PC-9 (cell line): ENCODE data around the gene GSTCD. TPM values are rescaled to one million over a fixed set of nuclear protein-coding genes. Genes with fewer than 3 reads are reported as not detected.

Source experiments
- BruUV-seq: library from RNA; stranded (reverse); fragments of 400-500 nt; replicated peaks from 2 replicates; lab custom pipeline; 2021; lab: Mats Ljungman, UMichigan
- CTCF ChIA-PET: fragments of 300-600 bp; sonication (Branson Sonifier 250); formaldehyde crosslinking; loops from one replicate; lab custom pipeline; 2022; ENCODE audit warnings: antibody characterized with exemption; lab: Charles Lee
- POLR2A ChIA-PET: fragments of 300-600 bp; sonication (Branson Sonifier 250); formaldehyde crosslinking; loops from one replicate; lab custom pipeline; 2022; ENCODE audit warnings: antibody characterized with exemption; ENCODE audit not compliant: unreplicated experiment; lab: Charles Lee
- DNase-seq, 2 experiments: peaks; one replicate each; pipeline versions ENCODE4 v3.0.0 to v3.0.0-alpha.2; 2015 to 2022; ENCODE audit warnings: mixed read lengths in 1 of 2
- H2AFZ ChIP-seq: fragments of 200-600 bp; sonication (generic); 2 replicates; pipeline ENCODE4 v1.8.1; 2017; ENCODE audit warnings: antibody characterized with exemption
- H3F3A ChIP-seq: fragments of 200-600 bp; sonication (generic); 2 replicates; pipeline ENCODE4 v1.8.1; 2017; ENCODE audit warnings: antibody characterized with exemption, mild to moderate bottlenecking, low read depth; ENCODE audit not compliant: insufficient read depth
- H3K27ac ChIP-seq: fragments of 200-600 bp; sonication (generic); 2 replicates; pipeline ENCODE4 v1.6.1; 2016; ENCODE audit warnings: mixed run types
- H3K27me3 ChIP-seq: fragments of 200-600 bp; sonication (generic); 2 replicates; pipeline ENCODE4 v1.6.1; 2016; ENCODE audit warnings: low read depth, mixed run types; ENCODE audit not compliant: insufficient read depth
- H3K36me3 ChIP-seq: fragments of 200-600 bp; sonication (generic); 2 replicates; pipeline ENCODE4 v1.6.1; 2016; ENCODE audit warnings: low read depth, mixed run types
- H3K4me1 ChIP-seq: fragments of 200-600 bp; sonication (generic); replicated peaks from 2 replicates; pipeline ENCODE4 v1.6.1; 2016; ENCODE audit warnings: mixed run types; ENCODE audit not compliant: insufficient read depth
- H3K4me2 ChIP-seq: fragments of 200-600 bp; sonication (generic); 2 replicates; pipeline ENCODE4 v1.6.1; 2017; ENCODE audit warnings: mixed run types
- H3K4me3 ChIP-seq: fragments of 200-600 bp; sonication (generic); 2 replicates; pipeline ENCODE4 v1.6.1; 2016; ENCODE audit warnings: mixed run types
- H3K79me2 ChIP-seq: fragments of 200-600 bp; sonication (generic); 2 replicates; pipeline ENCODE4 v1.6.1; 2017; ENCODE audit warnings: low read depth, mixed run types
- H3K9me2 ChIP-seq: fragments of 200-600 bp; sonication (generic); 2 replicates; pipeline ENCODE4 v1.8.1; 2017; ENCODE audit warnings: mild to moderate bottlenecking; ENCODE audit not compliant: insufficient read depth
- H3K9me3 ChIP-seq: fragments of 200-600 bp; sonication (generic); 2 replicates; pipeline ENCODE4 v1.8.1; 2016; ENCODE audit warnings: low read depth; ENCODE audit not compliant: insufficient read depth
- H4K20me1 ChIP-seq: fragments of 200-600 bp; sonication (generic); 2 replicates; pipeline ENCODE4 v1.8.1; 2017; ENCODE audit not compliant: insufficient read depth
- CTCF ChIP-seq: fragments of 200-600 bp; sonication (generic); conservative IDR thresholded peaks from 2 replicates; pipeline ENCODE4 v1.6.1; 2017; ENCODE audit warnings: mixed run types, antibody characterized with exemption, mild to moderate bottlenecking, moderate library complexity
- EZH2 ChIP-seq: fragments of 200-600 bp; sonication (generic); IDR thresholded peaks from 2 replicates; pipeline ENCODE4 v1.8.0; 2017; ENCODE audit warnings: antibody characterized with exemption, low read depth
- intact Hi-C: fragments of 100-400 bp; cut with micrococcal nuclease; formaldehyde crosslinking; loops from one replicate; pipeline ENCODE4 v1.10.0; 2022; ENCODE audit not compliant: unreplicated experiment
- total RNA-seq: library from RNA; stranded (reverse); gene quantifications from 2 replicates; pipeline ENCODE4 v1.2.3, GENCODE V29; 2021

Gene GSTCD
- total RNA-seq, 1 experiment from 2014 or later, result 11.4 TPM

GRCh38 chr4:105714071-105714521 is 5.5 kb downstream of the GSTCD start:
- peaks cover 22% of the 10 kb centered on the region for H3K79me2 ChIP-seq
- intact Hi-C loops, result loop anchor here (2.0 kb wide), 1 partner anchor 193 kb away; no protein-coding TSS in a partner anchor
- H4K20me1 ChIP-seq, result no peaks in the 10 kb centered on the region
- H3K9me2 ChIP-seq, result no peaks in the 10 kb centered on the region
- no peak overlapping the region for H3K27ac ChIP-seq
- CTCF ChIA-PET, result no interaction called here
- H3K4me3 ChIP-seq, result no peak overlapping the region
- H3F3A ChIP-seq, result peaks cover 3% of the 10 kb centered on the region; the same call in 1 of the 2 replicates
- H3K4me1 ChIP-seq, result no peaks in the 10 kb centered on the region
- H3K27me3 ChIP-seq, result no peaks in the 10 kb centered on the region
- no peaks in the 10 kb centered on the region for H3K36me3 ChIP-seq
- TF ChIP-seq CTCF (no peak), EZH2 (no peak)
- no TSS peak for BruUV-seq
- DNase-seq, result no peak
- POLR2A ChIA-PET, result no interaction called here
- H2AFZ ChIP-seq, result no peak overlapping the region
- no peaks in the 10 kb centered on the region for H3K9me3 ChIP-seq
- no peak overlapping the region for H3K4me2 ChIP-seq

GRCh38 chr4:105714932-105715331 is 6.3 kb downstream of the GSTCD start:
- intact Hi-C loops, result loop anchor here (2.0 kb wide), 1 partner anchor 194 kb away; no protein-coding TSS in a partner anchor
- DNase-seq, result no peak
- Histone ChIP-seq H3K27me3 (no peaks in the 10 kb centered on the region), H3K9me3 (no peaks in the 10 kb centered on the region), H3F3A (no peaks in the 10 kb centered on the region), H4K20me1 (no peaks in the 10 kb centered on the region), H3K27ac (no peak overlapping the region), H3K4me2 (no peak overlapping the region), H3K4me1 (no peaks in the 10 kb centered on the region), H3K9me2 (no peaks in the 10 kb centered on the region), H2AFZ (no peak overlapping the region), H3K4me3 (no peak overlapping the region), H3K36me3 (no peaks in the 10 kb centered on the region), H3K79me2 (peaks cover 14% of the 10 kb centered on the region; the same call in 1 of the 2 replicates)
- CTCF ChIA-PET, result no interaction called here
- POLR2A ChIA-PET, result interaction anchor here (0.5 kb wide), 1 partner anchor 194 kb away, joined by 3 read pairs; no protein-coding TSS in a partner anchor
- no peak for TF ChIP-seq CTCF
- no peak for TF ChIP-seq EZH2
- no TSS peak for BruUV-seq

GRCh38 chr4:105715692-105716278 is 7.2 kb downstream of the GSTCD start:
- no peaks in the 10 kb centered on the region for H3K36me3 ChIP-seq
- no TSS peak for BruUV-seq
- no peaks in the 10 kb centered on the region for H3K9me3 ChIP-seq
- no peak overlapping the region for H2AFZ ChIP-seq
- ChIA-PET POLR2A (interaction anchor here (0.5 to 0.7 kb wide), 2 partner anchors 195 to 240 kb away, joined by 3 to 4 read pairs; no protein-coding TSS in a partner anchor), CTCF (no interaction called here)
- TF ChIP-seq EZH2 (no peak), CTCF (peak; percentile 63)
- intact Hi-C loops, result loop anchor here (2.0 kb wide), 1 partner anchor 195 kb away; no protein-coding TSS in a partner anchor
- no peaks in the 10 kb centered on the region for H3K27me3 ChIP-seq
- peak in 1 of 2 experiments; percentile 38 for DNase-seq
- no peak overlapping the region for H3K4me3 ChIP-seq
- no peaks in the 10 kb centered on the region for H4K20me1 ChIP-seq
- H3K9me2 ChIP-seq, result no peaks in the 10 kb centered on the region
- no peak overlapping the region for H3K4me2 ChIP-seq
- no peak overlapping the region for H3K27ac ChIP-seq
- no peaks in the 10 kb centered on the region for H3K4me1 ChIP-seq
- H3F3A ChIP-seq, result no peaks in the 10 kb centered on the region
- 0 out of 2 replicates have a peak, but pooled peaks cover 8% of the 10 kb centered on the region for H3K79me2 ChIP-seq
